GOT3 (cell line): ENCODE measurements around the gene ITGB1.

Experiments used
- DNase-seq: peaks from one replicate; lab custom pipeline; 2025; ENCODE audit warnings: mixed read lengths; lab: John Stamatoyannopoulos, UW

The ITGB1 gene

DNA sequence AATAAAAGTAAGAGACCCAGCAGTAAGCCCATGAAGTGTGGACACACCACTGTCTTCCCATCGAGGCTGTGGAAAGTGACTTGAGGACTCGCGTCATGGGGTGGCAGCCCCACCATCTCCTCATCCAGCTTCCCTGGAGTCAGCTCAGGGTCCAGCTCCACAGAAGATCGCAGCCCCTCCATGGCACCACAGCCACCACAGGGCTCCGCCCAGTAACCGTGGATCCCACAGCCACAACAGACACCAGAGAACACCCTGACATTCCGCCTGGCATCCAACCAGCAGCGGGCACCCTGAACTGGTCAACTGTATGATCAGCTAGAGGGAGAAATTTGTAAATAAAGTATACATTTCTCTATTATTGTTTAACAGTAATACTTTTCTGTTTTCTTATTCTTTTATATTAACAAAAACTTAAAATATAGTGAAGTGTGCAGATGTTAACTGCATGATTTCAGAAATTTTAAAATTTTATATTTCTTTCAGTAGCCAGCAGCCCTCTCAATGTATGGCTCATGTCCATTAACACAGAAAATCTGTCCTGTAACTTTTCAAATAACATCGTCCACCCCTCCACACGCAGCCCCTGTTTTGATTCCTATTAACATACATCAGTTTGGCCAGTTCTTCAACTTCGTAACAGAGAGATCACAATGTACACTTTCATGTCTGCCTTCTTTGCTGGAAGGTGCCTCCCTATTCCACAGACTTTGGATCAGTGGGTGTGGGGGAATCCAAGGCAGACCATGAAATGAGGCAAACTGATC, 69.7 kb downstream of the ITGB1 start:
- DNase-seq = no peak

DNA sequence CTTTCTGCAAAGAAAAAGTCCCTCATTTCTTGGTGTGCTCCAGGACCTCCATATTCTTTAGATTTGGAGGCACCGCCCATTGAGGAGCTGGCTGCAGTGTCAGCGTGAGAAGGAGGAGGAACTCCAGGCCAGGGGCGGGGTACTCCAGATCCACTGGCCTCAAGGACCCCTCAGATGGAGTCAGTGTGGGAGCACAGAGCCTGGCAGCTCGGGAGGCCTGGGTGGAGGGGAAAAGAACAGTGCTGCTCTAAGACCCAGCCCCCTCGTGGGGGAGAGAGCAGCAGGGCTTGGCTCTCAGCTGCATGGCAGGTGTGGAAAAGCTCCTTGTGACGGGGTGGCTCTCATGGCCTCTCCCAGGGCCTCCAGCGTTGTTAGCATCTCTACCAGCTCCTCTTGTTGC, 70.5 kb downstream of the ITGB1 start:
- DNase-seq = no peak

- DNase-seq = no peak
Observed at GRCh38 chr10:32882076-32882475, 76.0 kb downstream of the ITGB1 start.

GRCh38 chr10:32878646-32879045, 79.4 kb downstream of the ITGB1 start:
- no peak for DNase-seq

DNA sequence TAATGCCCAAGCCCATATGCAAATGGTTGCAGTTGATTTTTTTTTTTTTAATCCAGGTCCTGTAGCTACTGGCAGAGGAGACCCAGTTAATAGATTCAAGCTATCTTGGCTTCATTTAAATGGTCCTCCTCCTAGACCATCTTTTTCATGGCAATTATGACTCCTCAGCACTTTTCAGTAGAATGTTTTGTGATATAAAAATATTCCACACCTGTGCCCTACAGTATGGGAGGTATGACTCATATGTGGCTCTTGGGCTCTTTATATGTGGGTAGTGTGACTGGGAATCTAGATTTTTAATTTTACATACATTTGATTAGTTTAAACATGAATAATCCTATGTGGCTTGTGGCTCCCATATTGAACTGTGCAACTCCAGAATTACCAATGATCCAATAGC, 80.1 kb downstream of the ITGB1 start:
- no peak for DNase-seq

DNA sequence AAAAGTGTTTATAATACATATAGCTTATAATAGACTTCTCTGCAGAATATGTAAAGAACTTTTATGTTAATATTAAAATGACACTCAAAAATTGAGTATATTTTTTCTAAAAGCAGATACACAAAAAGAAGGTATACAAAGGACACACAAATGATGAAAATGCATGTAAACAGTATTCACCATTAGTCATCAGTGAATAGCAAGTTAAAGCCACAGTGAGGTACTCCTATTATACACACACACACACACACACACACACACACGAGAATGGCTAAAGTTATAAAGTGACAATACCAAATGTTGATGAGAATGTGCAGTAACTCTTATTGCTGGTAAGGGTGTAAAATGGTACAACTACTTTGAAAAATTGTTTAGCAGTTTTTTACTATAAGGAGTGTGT, 92.9 kb downstream of the ITGB1 start:
- DNase-seq = no peak

GRCh38 chr10:32854435-32854834, 103.6 kb downstream of the ITGB1 start:
- DNase-seq = no peak

DNA sequence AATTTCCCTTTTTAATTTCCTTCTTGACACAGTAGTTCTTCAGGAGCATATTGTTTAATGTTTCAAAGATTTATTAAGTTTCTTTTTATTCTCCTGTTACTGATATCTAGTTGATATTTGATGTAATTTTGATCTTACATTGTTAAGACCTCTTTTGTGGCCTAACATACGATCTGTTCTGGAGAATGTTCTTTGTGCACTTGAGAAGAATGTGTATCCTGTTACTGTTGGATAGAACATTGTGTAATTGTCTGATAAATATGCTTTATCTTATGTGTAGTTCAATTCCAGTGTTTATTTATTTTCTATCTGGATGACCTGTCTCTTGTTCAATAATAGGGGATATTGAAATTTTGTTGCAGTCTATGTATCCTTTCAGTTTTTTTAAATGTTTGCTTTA, 106.7 kb downstream of the ITGB1 start:
- DNase-seq = no peak
